PC-9 (cell line): ENCODE measurements around the gene TDRD7.

Experiments
- CTCF ChIP-seq: fragments of 200-600 bp; sonication (generic); conservative IDR thresholded peaks from 2 replicates; pipeline ENCODE4 v1.6.1; 2017; ENCODE audit warnings: mixed run types, antibody characterized with exemption, mild to moderate bottlenecking, moderate library complexity
- EZH2 ChIP-seq: fragments of 200-600 bp; sonication (generic); IDR thresholded peaks from 2 replicates; pipeline ENCODE4 v1.8.0; 2017; ENCODE audit warnings: antibody characterized with exemption, low read depth

- TF ChIP-seq CTCF (no peak), EZH2 (no peak)
Observed at GRCh38 chr9:97519441-97519970, 107.6 kb downstream of the TDRD7 start.
